Stomach (tissue), 4 donors: Measurements from ENCODE around the gene HCAR1.

Source experiments
- CTCF ChIP-seq, 7 experiments: fragments of 450-650 bp in 4 of 7; fragments of 200-600 bp in 3 of 7; sonication (generic) in 3 of 7; IDR thresholded peaks; one replicate each; pipeline ENCODE4 v1.5.1; 2016 to 2019; ENCODE audit warnings: antibody characterized with exemption in 7 of 7, control low read depth in 2 of 7, mild to moderate bottlenecking in 1 of 7
- EP300 ChIP-seq: sonication (generic); formaldehyde crosslinking; IDR thresholded peaks from one replicate; pipeline ENCODE4 v1.6.1; 2017; ENCODE audit warnings: antibody characterized with exemption

GRCh38 chr12:122732170-122732569 lies 1.5 kb upstream of the HCAR1 start:
- no peak for TF ChIP-seq CTCF (IDR thresholded peaks at IDR 0.05)
- TF ChIP-seq EP300: no peak
